ENCODE results near the gene TEX38. TPM values are rescaled to one million over a fixed set of nuclear protein-coding genes. Genes with fewer than 3 reads are reported as not detected.

The TEX38 gene
- total RNA-seq, 3 donors from 2014 or later (not counting 1 experiment from before 2014, with no cell fraction given) = 0.26 to 0.75 TPM; not detected in 1

- no peak overlapping the region for H3K4me3 ChIP-seq (ENCODE audit: low read length)
- TF ChIP-seq CTCF (IDR thresholded peaks at IDR 0.05) = no peak
- Mint-ChIP-seq H3K4me3 (no peak overlapping the region), H3K36me3 (peaks cover 21% of the 10 kb centered on the region), H3K27ac (no peak overlapping the region), H3K9me3 (no peaks in the 10 kb centered on the region), H3K4me1 (peaks cover 35 to 36% of the 10 kb centered on the region in 2 donors), H3K27me3 (ENCODE audit: low read depth in 2 of 2) (no peaks in the 10 kb centered on the region)
- DNase-seq (no peak), ATAC-seq (no peak)
- H3K9me3 ChIP-seq (ENCODE audit: control insufficient read depth, insufficient read depth, low read length) = no peaks in the 10 kb centered on the region
- no peaks in the 10 kb centered on the region for H3K27me3 ChIP-seq (ENCODE audit: control insufficient read depth, insufficient read depth, low read length)
- H3K36me3 ChIP-seq (ENCODE audit: control insufficient read depth, insufficient read depth, low read length) = peaks cover 65% of the 10 kb centered on the region
- no peaks in the 10 kb centered on the region for H3K4me1 ChIP-seq (ENCODE audit: control insufficient read depth, insufficient read depth, low read length)
- intact Hi-C loops (cut with micrococcal nuclease) = no loop called here
- 97% methylated on average over 3 of the region's 3 CpGs for WGBS (ENCODE audit: insufficient coverage)
- no peak overlapping the region for H3K27ac ChIP-seq (ENCODE audit: low read length)
Observed at GRCh38 chr1:46703927-46704641, 32.4 kb downstream of the TEX38 start.

- no peak for DNase-seq
- no peaks in the 10 kb centered on the region for H3K27me3 Mint-ChIP-seq (ENCODE audit: low read depth in 2 of 2)
- H3K36me3 Mint-ChIP-seq = peaks cover 21% of the 10 kb centered on the region
- no peak for TF ChIP-seq CTCF (IDR thresholded peaks at IDR 0.05)
- Histone ChIP-seq H3K4me3 (ENCODE audit: low read length) (no peak overlapping the region), H3K4me1 (ENCODE audit: control insufficient read depth, insufficient read depth, low read length) (no peaks in the 10 kb centered on the region), H3K9me3 (ENCODE audit: control insufficient read depth, insufficient read depth, low read length) (no peaks in the 10 kb centered on the region), H3K36me3 (ENCODE audit: control insufficient read depth, insufficient read depth, low read length) (peaks cover 73% of the 10 kb centered on the region), H3K27me3 (ENCODE audit: control insufficient read depth, insufficient read depth, low read length) (no peaks in the 10 kb centered on the region), H3K27ac (ENCODE audit: low read length) (no peak overlapping the region)
- no peak overlapping the region for H3K4me3 Mint-ChIP-seq
- intact Hi-C loops (cut with micrococcal nuclease) = no loop called here
- ATAC-seq = no peak
- H3K27ac Mint-ChIP-seq = no peak overlapping the region
- H3K4me1 Mint-ChIP-seq = peaks cover 25 to 33% of the 10 kb centered on the region in 2 donors
- no peaks in the 10 kb centered on the region for H3K9me3 Mint-ChIP-seq
- WGBS (ENCODE audit: insufficient coverage) = 96% methylated on average over 9 of the region's 9 CpGs
Observed at GRCh38 chr1:46705408-46705807, 33.8 kb downstream of the TEX38 start.

- intact Hi-C loops (cut with micrococcal nuclease) = no loop called here
- no peak overlapping the region for H3K27ac Mint-ChIP-seq
- no peak for ATAC-seq
Observed at GRCh38 chr1:46708121-46708520, 36.5 kb downstream of the TEX38 start.

More at GRCh38 chr1:46708121-46708520, 36.5 kb downstream of the TEX38 start:
- Mint-ChIP-seq H3K9me3 (no peaks in the 10 kb centered on the region), H3K27me3 (ENCODE audit: low read depth in 2 of 2) (no peaks in the 10 kb centered on the region), H3K4me3 (no peak overlapping the region), H3K4me1 (peaks cover 17 to 25% of the 10 kb centered on the region in 2 donors), H3K36me3 (peaks cover 21% of the 10 kb centered on the region)
- no CpG with 5 or more reads among the region's 1 CpG for WGBS (ENCODE audit: insufficient coverage)
- Histone ChIP-seq H3K27ac (ENCODE audit: low read length) (no peak overlapping the region), H3K4me3 (ENCODE audit: low read length) (no peak overlapping the region), H3K36me3 (ENCODE audit: control insufficient read depth, insufficient read depth, low read length) (peaks cover 79% of the 10 kb centered on the region), H3K27me3 (ENCODE audit: control insufficient read depth, insufficient read depth, low read length) (no peaks in the 10 kb centered on the region), H3K4me1 (ENCODE audit: control insufficient read depth, insufficient read depth, low read length) (no peaks in the 10 kb centered on the region), H3K9me3 (ENCODE audit: control insufficient read depth, insufficient read depth, low read length) (no peaks in the 10 kb centered on the region)
- DNase-seq = no peak
- no peak for TF ChIP-seq CTCF (IDR thresholded peaks at IDR 0.05)

All from natural killer cell (primary cell).